Measurements from ENCODE around the gene PTPRR.

GRCh38 chr12:70618371-70618770 lies 302.2 kb downstream of the PTPRR start:
- TF ChIP-seq, protein P1, sequence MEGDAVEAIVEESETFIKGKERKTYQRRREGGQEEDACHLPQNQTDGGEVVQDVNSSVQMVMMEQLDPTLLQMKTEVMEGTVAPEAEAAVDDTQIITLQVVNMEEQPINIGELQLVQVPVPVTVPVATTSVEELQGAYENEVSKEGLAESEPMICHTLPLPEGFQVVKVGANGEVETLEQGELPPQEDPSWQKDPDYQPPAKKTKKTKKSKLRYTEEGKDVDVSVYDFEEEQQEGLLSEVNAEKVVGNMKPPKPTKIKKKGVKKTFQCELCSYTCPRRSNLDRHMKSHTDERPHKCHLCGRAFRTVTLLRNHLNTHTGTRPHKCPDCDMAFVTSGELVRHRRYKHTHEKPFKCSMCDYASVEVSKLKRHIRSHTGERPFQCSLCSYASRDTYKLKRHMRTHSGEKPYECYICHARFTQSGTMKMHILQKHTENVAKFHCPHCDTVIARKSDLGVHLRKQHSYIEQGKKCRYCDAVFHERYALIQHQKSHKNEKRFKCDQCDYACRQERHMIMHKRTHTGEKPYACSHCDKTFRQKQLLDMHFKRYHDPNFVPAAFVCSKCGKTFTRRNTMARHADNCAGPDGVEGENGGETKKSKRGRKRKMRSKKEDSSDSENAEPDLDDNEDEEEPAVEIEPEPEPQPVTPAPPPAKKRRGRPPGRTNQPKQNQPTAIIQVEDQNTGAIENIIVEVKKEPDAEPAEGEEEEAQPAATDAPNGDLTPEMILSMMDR (IDR thresholded peaks at IDR 0.05): no peak
- TF ChIP-seq POLR2A (IDR thresholded peaks at IDR 0.05): no peak

All from heart left ventricle (tissue), 13 donors.